Upper lobe of left lung (tissue), 6 donors: ENCODE results near the gene ULBP2. TPM values are rescaled to one million over a fixed set of nuclear protein-coding genes. Genes with fewer than 3 reads are reported as not detected.

ENCODE experiments used
- ATAC-seq, 2 donors: fragments of 200-7000 bp; cut with Tn5 transposase; one replicate each; pipeline ENCODE4 v1.9.1; 2022; ENCODE audit warnings: mild to moderate bottlenecking in 2 of 2, moderate library complexity in 2 of 2; ENCODE audit not compliant: low FRiP score in 2 of 2
- DNase-seq, 2 donors: peaks; one replicate each; pipeline ENCODE4 v3.0.0-alpha.2; 2019 to 2020
- H3K27ac ChIP-seq, 4 donors: fragments of 200-600 bp; sonication (generic); one replicate each; pipeline ENCODE4 v1.5.1; 2016 to 2019
- H3K27me3 ChIP-seq, 4 donors: fragments of 200-600 bp; sonication (generic); one replicate each; pipeline ENCODE4 v1.5.1; 2017 to 2019
- H3K36me3 ChIP-seq, 4 donors: fragments of 200-600 bp; sonication (generic); one replicate each; pipeline ENCODE4 v1.5.1; 2016 to 2019
- H3K4me1 ChIP-seq, 4 donors: fragments of 200-600 bp; sonication (generic); one replicate each; pipeline ENCODE4 v1.5.1; 2018 to 2019
- H3K4me3 ChIP-seq, 4 donors: fragments of 200-600 bp; sonication (generic); one replicate each; pipeline ENCODE4 v1.5.1; 2017 to 2019; ENCODE audit warnings: mild to moderate bottlenecking in 2 of 4, moderate library complexity in 1 of 4
- H3K9me3 ChIP-seq, 4 donors: fragments of 200-600 bp; sonication (generic); one replicate each; pipeline ENCODE4 v1.5.1; 2018 to 2019
- CTCF ChIP-seq, 6 experiments: fragments of 450-650 bp in 4 of 6; fragments of 200-600 bp in 2 of 6; sonication (generic) in 2 of 6; IDR thresholded peaks; one replicate each; pipeline ENCODE4 v1.5.1; 2016 to 2019; ENCODE audit warnings: antibody characterized with exemption in 6 of 6
- EP300 ChIP-seq, 4 donors: sonication (generic); formaldehyde crosslinking; IDR thresholded peaks; one replicate each; pipeline ENCODE4 v1.5.1; 2017; ENCODE audit warnings: antibody characterized with exemption in 4 of 4, control low read depth in 2 of 4
- POLR2A ChIP-seq, 4 donors: fragments of 450-650 bp; IDR thresholded peaks; one replicate each; pipeline ENCODE4 v1.5.1; 2016 to 2017; ENCODE audit warnings: antibody characterized with exemption in 4 of 4, mild to moderate bottlenecking in 2 of 4
- POLR2AphosphoS5 ChIP-seq, 2 donors: sonication (generic); formaldehyde crosslinking; IDR thresholded peaks; one replicate each; pipeline ENCODE4 v1.5.1; 2017; ENCODE audit warnings: antibody characterized with exemption in 2 of 2
- WGBS, 2 donors: methylation state at CpG; one replicate each; pipeline ENCODE4 v1.1.5; 2017 to 2018; 5-methylcytosine and 5-hydroxymethylcytosine counted together
- total RNA-seq, 6 donors: library from RNA; depleted of rRNA in 4 of 6; stranded (reverse); fragments of >200 nt in 4 of 6; gene quantifications; one replicate each; pipeline versions ENCODE4 v1.1.0 to v1.2.1, GENCODE V29; 2016 to 2021
- donor health status: DM: no; HTN: no; CAD: no; lungs with moderate emphysema.
- donor health status: DM: no; HTN: yes; CAD: no; lungs with severe emphysema.

Gene ULBP2
- total RNA-seq, 6 donors from 2014 or later, result 1.00 to 3.7 (median 1.5) TPM; not detected in 2

- Histone ChIP-seq H3K4me3 (no peak overlapping the region), H3K4me1 (peaks cover 3 to 6% (median 4%) of the 10 kb centered on the region in 4 donors), H3K36me3 (no peaks in the 10 kb centered on the region), H3K27ac (no peak overlapping the region), H3K9me3 (no peaks in the 10 kb centered on the region), H3K27me3 (peaks cover 0 to 19% (median 3%) of the 10 kb centered on the region in 4 donors)
- DNase-seq, result no peak
- 86 to 90% methylated on average over 2 to 7 of the region's 7 CpGs for whole genome bisulfite sequencing, 2 donors
- ATAC-seq, result no peak
- no peak for TF ChIP-seq CTCF (IDR thresholded peaks at IDR 0.05)
- TF ChIP-seq EP300 (IDR thresholded peaks at IDR 0.05), result no peak
- no peak for TF ChIP-seq POLR2AphosphoS5 (IDR thresholded peaks at IDR 0.05)
- TF ChIP-seq POLR2A (IDR thresholded peaks at IDR 0.05), result no peak
These were observed 54.2 kb downstream of the ULBP2 start for GRCh38 chr6:149995971-149996370.

Other genes with a start within 250 kb of the ULBP2 start
- 10 to 100 TPM; 23.1 to 34.4 (median 29.9) TPM for gene LATS1, start 223.9 kb upstream of the ULBP2 start, total RNA-seq
- 10 to 100 TPM; 11.1 to 29.3 (median 19.1) TPM for gene NUP43, start 195.5 kb upstream of the ULBP2 start, total RNA-seq
- 100 to 1,000 TPM in 2 of 6 donors, 10 to 100 TPM in 4; 25.1 to 129 (median 68.1) TPM for gene PCMT1, start 192.3 kb upstream of the ULBP2 start, total RNA-seq
- 100 to 1,000 TPM in 1 of 6 donors, 10 to 100 TPM in 5; 30.2 to 104 (median 39.9) TPM for gene LRP11, start 77.7 kb upstream of the ULBP2 start, total RNA-seq
- gene RAET1E, start 43.9 kb upstream of the ULBP2 start, total RNA-seq, result 1 to 10 TPM in 3 of 6 donors, under 1 TPM in 2, not detected in 1; 0.30 to 2.3 (median 1.4) TPM
- 1 to 10 TPM in 1 of 6 donors, under 1 TPM in 3, not detected in 2; 0.37 to 2.1 (median 0.75) TPM for gene RAET1G, start 18.9 kb upstream of the ULBP2 start, total RNA-seq
- gene ULBP1, start 21.9 kb downstream of the ULBP2 start, total RNA-seq, result 1 to 10 TPM in 3 of 6 donors, under 1 TPM in 3; under 0.01 to 1.6 (median 0.80) TPM
- gene RAET1L, start 83.5 kb downstream of the ULBP2 start, total RNA-seq, result not detected
- 1 to 10 TPM in 4 of 6 donors, not detected in 2; 2.5 to 7.0 (median 4.9) TPM for gene ULBP3, start 127.1 kb downstream of the ULBP2 start, total RNA-seq
- gene PPP1R14C, start 201.0 kb downstream of the ULBP2 start, total RNA-seq, result 10 to 100 TPM; 12.0 to 34.5 (median 16.8) TPM